T1000 (cell line): ENCODE data around the gene DMRTB1.

Experiments
- DNase-seq: peaks from one replicate; lab custom pipeline; 2025; ENCODE audit warnings: mixed read lengths; lab: John Stamatoyannopoulos, UW

Gene DMRTB1

GRCh38 chr1:53435151-53435550 is 24.0 kb upstream of the DMRTB1 start:
- DNase-seq, result no peak

- no peak for DNase-seq
Observed at GRCh38 chr1:53438427-53439336, 20.5 kb upstream of the DMRTB1 start.

- no peak for DNase-seq
Observed at GRCh38 chr1:53439337-53440207, 19.6 kb upstream of the DMRTB1 start.

- no peak for DNase-seq
Observed at GRCh38 chr1:53440633-53441032, 18.6 kb upstream of the DMRTB1 start.

GRCh38 chr1:53442299-53442698 is 16.9 kb upstream of the DMRTB1 start:
- DNase-seq, result peak; percentile 20

- no peak for DNase-seq
Observed at GRCh38 chr1:53446051-53446450, 13.1 kb upstream of the DMRTB1 start.

GRCh38 chr1:53447413-53447812 is 11.8 kb upstream of the DMRTB1 start:
- no peak for DNase-seq

GRCh38 chr1:53448241-53448841 is 10.9 kb upstream of the DMRTB1 start:
- no peak for DNase-seq

GRCh38 chr1:53449021-53449420 is 10.2 kb upstream of the DMRTB1 start:
- no peak for DNase-seq

GRCh38 chr1:53449693-53450092 is 9.5 kb upstream of the DMRTB1 start:
- DNase-seq, result no peak

- DNase-seq, result no peak
Observed at GRCh38 chr1:53450225-53450624, 9.0 kb upstream of the DMRTB1 start.

- no peak for DNase-seq
Observed at GRCh38 chr1:53454019-53454418, 5.2 kb upstream of the DMRTB1 start.

- DNase-seq, result no peak
Observed at GRCh38 chr1:53455364-53455991, 3.7 kb upstream of the DMRTB1 start.

- no peak for DNase-seq
Observed at GRCh38 chr1:53458634-53459033, 565 bp upstream of the DMRTB1 start.

GRCh38 chr1:53460211-53460634 is 1.0 kb downstream of the DMRTB1 start:
- no peak for DNase-seq

- no peak for DNase-seq
Observed at GRCh38 chr1:53460666-53461322, 1.6 kb downstream of the DMRTB1 start.

GRCh38 chr1:53461323-53462044 is 2.3 kb downstream of the DMRTB1 start:
- no peak for DNase-seq

- DNase-seq, result no peak
Observed at GRCh38 chr1:53462193-53462592, 3.0 kb downstream of the DMRTB1 start.

GRCh38 chr1:53462769-53463501 is 3.7 kb downstream of the DMRTB1 start:
- no peak for DNase-seq
